GM10266 (cell line): ENCODE measurements around the gene IL6ST.

ENCODE experiments used
- DNase-seq: peaks from one replicate; pipeline ENCODE4 v3.0.0; 2012; ENCODE audit errors: extremely low spot score
- CTCF ChIP-seq: IDR thresholded peaks from 2 replicates; pipeline ENCODE4 v1.5.1; 2012; ENCODE audit warnings: mild to moderate bottlenecking, low read depth; ENCODE audit not compliant: control insufficient read depth, insufficient read depth; ENCODE audit errors: missing control alignments

Gene IL6ST

GRCh38 chr5:55929020-55929799 lies 65.6 kb downstream of the IL6ST start:
- no peak for TF ChIP-seq CTCF
- DNase-seq, result no peak

GRCh38 chr5:55927861-55928655 lies 66.7 kb downstream of the IL6ST start:
- TF ChIP-seq CTCF, result no peak
- no peak for DNase-seq

GRCh38 chr5:55926476-55926875 lies 68.3 kb downstream of the IL6ST start:
- TF ChIP-seq CTCF, result no peak
- DNase-seq, result no peak

GRCh38 chr5:55925712-55926111 lies 69.1 kb downstream of the IL6ST start:
- no peak for DNase-seq
- TF ChIP-seq CTCF, result no peak

- DNase-seq, result no peak
- TF ChIP-seq CTCF, result no peak
These were observed 69.6 kb downstream of the IL6ST start for GRCh38 chr5:55925181-55925580.

GRCh38 chr5:55924744-55925143 lies 70.0 kb downstream of the IL6ST start:
- DNase-seq, result no peak
- TF ChIP-seq CTCF, result no peak
